GM19468 (cell line): ENCODE measurements around the gene FN3KRP.

Experiments
- ATAC-seq: cut with Tn5 transposase; IDR thresholded peaks from one replicate; pipeline ENCODE4 v1.9.1; 2021; ENCODE audit warnings: mild to moderate bottlenecking, moderate library complexity, moderate number of reproducible peaks; ENCODE audit not compliant: unreplicated experiment; ENCODE audit errors: extremely low read depth

FN3KRP gene

DNA sequence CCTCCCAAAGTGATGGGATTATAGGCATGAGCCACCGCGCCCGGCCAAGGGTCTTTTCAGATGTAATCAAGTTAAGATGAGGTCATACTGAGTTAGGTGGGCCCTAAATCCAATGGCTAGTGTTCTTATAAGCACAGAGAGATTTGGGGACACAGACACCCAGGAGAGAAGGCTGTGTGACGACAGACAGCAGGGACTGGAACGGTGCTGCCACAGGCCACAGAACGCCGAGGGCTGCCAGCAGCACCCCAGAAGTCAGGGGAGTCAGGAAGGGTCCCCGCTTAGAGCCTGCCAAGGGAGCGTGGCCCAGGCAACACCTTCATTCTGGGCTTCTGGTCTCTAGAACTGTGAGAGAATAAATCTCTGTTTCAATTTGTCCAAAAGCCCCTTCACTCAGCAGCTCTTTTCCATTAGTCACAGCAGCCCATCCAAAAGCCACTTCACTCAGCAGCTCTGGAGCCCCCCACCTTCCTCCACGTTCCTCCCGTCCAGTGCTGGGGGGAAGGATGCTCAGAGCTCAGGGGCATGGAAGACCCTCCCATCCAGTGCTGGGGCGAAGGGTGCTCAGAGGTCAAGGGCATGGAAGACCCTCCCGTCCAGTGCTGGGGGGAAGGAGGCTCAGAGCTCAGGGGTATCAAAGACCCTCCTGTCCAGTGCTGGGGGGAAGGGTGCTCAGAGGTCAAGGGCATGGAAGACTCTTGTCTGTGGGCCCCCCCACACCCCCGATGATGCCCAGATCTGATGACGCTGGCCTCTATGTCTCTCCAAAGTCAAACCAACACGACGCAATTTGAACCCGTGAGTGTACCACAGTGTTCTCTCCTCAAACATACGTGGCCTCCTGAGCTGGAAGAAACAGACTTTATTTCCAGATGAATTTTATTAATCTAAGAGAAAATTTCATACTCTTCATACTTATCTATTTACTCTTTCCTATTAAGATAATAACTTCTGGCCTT, 29.9 kb upstream of the FN3KRP start:
- no peak for ATAC-seq

DNA sequence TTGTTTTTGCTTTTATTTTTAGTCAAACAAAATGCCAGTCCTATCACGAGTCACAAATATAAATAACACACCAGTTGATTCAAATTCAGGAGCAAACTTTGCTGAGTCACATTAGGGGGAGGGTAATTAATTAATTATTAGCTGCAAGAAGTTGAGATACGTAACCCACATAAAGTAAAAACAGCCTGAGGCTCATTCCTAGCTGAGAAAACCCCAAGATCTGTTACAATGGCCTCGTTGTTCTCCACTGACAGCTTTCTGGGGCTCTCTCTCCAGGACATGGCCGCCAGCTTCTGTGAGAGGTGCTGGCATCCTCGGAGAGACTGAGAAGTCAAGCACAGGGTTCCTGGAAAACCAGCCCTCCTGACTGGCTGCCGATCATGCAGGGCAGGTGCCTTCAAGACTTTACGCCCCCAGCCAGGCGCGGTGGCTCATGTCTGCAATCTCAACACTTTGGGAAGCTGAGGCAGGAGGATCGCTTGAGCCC, 29.1 kb upstream of the FN3KRP start:
- ATAC-seq, result no peak

GRCh38 chr17:82687871-82688270, 28.6 kb upstream of the FN3KRP start:
- no peak for ATAC-seq

GRCh38 chr17:82689077-82689476, 27.4 kb upstream of the FN3KRP start:
- no peak for ATAC-seq

DNA sequence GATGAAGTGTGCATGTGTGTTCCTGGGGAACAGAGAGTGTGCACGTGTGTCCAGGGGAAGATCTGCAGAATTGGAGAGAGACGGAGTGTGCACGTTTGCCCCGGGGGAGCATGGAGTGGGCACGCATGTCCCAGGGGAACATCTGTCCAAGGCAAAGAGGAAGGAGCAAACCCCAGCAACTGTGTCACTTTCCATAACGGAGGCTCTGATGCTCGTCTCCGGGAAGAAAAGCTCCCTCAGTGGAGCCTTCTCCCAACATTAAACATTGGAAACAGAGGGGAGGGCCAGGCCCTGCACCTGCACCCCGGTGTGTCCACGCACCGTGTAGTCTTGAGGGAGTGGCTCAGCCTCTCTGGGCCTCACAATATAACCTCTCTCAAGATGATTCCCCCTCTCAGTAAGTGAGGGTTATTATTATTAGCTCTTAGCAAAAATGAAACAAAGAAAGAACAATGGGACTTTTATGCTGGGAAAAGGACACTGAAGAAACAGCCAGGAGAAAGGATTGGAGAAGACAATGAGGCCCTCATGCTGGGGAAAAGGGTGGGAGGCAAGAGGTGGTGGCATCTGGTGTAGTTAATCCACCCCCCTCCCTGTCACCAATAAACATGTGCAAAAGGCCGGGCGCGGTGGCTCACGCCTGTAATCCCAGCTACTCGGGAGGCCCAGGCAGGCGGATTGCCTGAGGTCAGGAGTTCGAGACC, 25.6 kb upstream of the FN3KRP start:
- no peak for ATAC-seq

- no peak for ATAC-seq
Observed at GRCh38 chr17:82691714-82692113, 24.8 kb upstream of the FN3KRP start.

GRCh38 chr17:82692268-82692667, 24.2 kb upstream of the FN3KRP start:
- ATAC-seq, result no peak

- no peak for ATAC-seq
Observed at GRCh38 chr17:82693168-82693867, 23.2 kb upstream of the FN3KRP start.

DNA sequence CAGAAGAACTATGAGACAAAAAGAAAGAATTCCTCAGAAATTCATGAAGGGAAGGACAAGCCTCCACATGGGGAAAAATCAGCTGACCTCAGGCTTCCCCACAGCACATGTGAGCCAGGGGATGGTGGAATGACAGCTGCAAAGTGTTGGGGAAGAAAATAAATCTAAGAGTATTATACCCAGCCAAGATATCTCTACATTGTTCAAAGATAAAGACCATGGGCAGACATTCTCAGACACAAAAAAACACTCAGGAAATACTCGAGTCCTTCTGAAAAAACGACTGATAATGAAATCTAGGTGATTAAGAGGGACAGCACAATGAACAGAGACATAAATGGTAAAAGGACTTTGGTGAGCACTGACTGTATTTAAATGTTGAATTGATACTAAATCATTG, 21.9 kb upstream of the FN3KRP start:
- no peak for ATAC-seq

- ATAC-seq, result no peak
Observed at GRCh38 chr17:82696259-82696658, 20.2 kb upstream of the FN3KRP start.

GRCh38 chr17:82696916-82697807, 19.3 kb upstream of the FN3KRP start:
- no peak for ATAC-seq

DNA sequence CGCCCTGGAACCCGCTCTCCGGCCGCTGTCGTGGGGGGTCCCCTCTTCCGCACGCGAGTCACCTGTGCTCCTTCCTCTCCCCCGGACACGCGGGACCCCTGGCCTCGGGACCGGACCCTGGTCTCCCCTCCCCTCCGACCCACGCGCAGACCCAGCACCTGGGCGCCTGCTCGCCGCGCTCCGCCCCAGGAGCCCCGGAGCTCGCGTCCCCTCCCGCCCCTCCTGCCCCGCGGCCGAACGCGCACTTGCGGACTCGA, 18.8 kb upstream of the FN3KRP start:
- ATAC-seq, result no peak

DNA sequence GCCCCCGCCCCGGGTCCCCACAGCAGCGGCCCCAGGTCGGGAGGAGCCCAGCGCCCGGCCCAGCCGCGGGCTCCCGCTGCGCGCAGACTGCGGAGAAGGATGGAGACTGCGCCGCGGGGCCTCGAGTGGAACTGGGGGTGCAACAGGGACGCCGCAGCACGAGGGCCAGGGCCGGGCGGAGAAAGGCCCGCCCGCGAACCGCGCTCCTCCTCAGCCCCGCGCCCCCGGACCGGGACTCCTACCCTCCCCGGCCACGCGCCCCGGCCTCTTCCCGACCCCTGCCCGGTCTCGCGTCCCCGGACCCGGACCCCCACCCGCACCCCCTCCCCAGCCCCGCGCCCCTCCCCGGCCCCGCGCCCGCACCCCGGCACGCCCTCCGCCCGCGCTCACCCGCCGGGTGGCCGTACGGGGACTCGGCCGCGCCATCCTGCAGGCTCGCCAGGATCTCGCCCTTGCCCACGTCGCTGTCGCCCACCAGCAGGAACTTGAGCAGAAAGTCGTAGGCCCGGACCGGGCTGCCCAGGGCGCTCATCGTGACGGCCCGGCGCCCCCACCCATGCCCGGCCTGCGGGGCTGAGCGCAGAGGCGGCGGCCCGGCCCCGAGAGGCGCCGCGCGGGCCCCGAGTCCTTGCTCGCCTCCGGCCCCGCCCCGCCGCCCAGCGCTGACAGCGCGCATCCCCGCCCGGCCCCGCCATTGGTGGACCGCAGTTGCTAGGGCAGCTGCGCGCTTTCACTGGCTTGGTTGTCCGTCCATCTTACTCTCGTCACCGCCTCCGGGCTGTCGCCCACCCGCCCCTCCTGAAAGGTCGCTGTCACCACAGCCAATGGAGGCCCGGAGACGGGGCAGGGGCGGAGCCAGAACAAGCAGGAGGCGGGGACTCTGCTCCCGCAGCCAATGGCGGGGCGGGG, 18.2 kb upstream of the FN3KRP start, which contains the start of gene RAB40B:
TSS of gene RAB40B (minus strand) at position 634 of the 909 bp plus-strand sequence. CDS start at position 532, 102 bp downstream.
- peak; percentile 95 for ATAC-seq

DNA sequence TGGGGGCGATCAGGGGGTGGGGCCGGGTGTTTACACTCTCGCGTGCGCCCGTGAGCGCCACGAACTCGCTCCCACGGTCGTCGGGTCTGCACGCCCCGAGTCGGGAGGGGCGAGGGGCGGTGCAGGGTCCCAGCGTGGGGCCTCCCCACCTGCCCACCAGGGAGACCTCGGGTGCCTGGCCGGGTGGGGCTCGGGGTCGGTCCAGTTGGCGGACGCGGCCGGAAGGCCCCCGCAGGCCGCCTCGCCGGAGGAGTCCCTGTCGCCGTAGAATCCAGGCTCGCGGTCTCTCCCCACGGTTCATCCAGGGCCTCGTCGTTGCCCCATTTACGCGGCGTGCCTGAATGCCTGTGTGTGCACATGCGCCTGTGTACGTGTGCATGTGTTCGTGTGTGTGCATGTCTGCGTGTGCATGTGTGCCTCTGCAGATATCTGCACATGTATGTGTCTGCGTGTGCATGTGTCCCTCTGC, 17.5 kb upstream of the FN3KRP start:
- ATAC-seq, result no peak

DNA sequence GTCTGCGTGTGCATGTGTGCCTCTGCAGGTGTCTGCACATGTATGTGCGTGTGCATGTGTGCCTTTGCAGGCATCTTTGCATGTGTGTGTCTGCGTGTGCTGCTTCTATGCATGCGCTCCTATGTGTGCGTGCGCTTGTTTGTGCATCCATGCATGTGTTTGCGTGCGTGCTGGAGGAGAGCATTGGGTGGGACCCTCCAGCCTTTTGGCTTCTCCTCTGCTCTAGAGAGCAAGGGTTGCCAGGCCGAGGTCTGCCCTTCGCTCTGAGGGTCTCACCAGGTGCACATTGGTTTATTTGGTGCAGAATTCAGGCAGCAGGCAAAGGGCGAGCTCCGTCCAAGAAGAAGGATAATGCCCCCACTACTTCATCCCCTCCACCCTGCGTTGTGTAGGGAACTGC, 17.0 kb upstream of the FN3KRP start:
- no peak for ATAC-seq

DNA sequence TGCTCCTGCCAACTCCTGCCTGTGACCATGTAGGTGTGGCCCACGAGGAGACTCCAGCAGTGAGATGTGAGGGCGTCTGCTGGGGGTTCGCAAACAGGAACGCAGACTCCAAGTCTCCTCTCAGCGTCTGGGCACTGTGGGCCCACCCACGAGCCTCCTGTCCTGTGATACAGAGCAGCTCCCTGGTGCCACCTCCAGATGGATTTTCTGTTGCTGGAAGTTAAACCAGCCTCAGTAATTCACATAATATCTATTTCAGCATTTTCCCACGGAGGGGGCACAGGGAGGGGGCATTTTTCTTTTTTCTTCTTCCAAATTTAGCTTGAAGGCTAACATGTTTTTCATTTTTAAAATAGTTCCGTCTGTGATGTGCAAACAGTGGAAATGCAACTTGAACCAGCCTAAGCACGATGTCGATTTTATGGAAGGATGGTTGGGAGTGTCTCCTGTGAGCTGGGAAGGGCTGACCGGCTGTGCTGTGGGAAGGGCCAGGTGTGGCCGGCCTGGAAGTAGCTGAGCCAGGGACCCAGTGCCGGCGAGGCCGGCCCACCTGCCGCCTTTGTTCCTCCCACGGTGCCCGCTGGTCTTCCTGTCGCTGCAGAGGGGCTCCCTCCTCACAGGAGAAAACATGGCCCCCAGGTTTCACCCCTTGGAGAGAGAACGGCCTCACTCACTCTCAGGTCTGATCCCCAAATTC, 14.1 kb upstream of the FN3KRP start:
- ATAC-seq, result no peak

DNA sequence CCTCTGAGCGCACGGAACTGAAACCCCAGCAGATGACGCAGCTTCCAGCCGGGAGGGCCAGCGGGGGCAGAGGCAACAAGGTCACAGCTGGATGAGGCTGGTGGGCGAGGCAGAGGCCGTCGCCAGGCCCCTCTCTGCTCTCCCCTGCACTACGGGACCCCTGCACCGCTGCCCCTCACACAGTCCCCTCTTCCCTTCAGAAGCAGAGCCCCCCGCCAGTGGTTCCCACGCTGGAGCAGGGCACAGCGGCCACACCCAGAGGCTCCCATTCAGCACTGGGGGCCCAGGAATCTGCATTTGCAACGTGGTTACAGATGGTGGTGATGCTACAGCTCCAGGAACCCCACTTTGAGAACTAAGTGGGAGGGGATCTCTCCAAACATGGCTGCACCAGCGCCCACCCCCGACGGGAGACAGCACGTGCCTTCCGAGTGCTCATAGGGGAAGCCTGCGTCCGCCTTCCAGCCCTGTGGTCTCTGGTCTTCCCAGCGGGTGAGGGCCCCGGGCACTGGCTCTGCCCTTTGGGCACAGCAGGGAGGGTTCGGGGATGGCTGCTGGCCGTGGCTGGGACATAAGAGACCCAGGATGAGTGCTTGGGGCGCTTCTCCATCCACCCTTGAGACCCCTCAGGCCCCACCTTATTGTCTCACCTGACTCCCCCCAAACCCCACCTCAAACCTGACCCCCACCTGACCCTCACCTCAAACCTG, 13.3 kb upstream of the FN3KRP start:
- ATAC-seq, result no peak
